ENCODE measurements around the gene ALDH16A1.
"Not testable (repeated sequence)": the region's sequence is repeated elsewhere in the genome, so short reads cannot be mapped to it uniquely, and the experiment has no call there.

ALDH16A1 gene

GRCh38 chr19:49468746-49469447 is 15.9 kb downstream of the ALDH16A1 start:
- no peak for DNase-seq

DNA sequence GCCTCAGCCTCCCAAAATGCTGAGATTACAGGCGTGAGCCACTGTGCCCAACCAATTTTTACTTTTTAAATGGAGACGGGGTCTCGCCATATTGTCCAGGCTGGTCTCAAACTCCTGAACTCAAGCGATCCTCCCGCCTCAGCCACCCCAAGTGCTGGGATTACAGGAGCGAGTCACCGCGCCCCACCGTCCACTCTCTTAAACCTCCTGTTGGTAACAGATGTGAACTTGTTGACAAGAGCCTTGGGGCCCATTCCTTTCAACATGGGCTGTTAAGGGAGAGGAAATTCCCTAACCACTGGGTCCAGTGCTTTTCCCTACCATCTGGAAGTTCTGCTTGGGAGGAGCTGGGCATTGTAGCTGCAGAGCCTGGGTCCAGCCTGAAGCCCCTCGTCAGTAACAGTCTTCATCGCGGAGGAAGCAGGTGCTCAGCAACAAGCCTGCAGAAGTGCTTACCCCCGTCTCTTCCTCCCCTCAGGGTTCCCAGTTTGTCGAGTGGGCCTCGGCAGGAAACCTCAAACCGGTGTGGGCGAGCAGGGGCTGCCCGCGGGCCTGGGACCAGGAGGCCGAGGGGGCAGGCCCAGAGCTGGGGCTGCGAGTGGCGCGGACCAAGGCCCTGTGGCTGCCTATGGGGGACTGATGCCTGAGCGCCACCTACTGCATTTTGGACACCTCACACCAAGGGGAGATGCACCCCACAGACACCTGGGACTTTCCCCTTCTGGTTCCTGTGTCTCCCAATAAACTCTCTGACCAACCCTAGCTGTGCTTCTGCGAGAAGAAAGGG is 17.0 kb downstream of the ALDH16A1 start:
- no peak for DNase-seq

DNA sequence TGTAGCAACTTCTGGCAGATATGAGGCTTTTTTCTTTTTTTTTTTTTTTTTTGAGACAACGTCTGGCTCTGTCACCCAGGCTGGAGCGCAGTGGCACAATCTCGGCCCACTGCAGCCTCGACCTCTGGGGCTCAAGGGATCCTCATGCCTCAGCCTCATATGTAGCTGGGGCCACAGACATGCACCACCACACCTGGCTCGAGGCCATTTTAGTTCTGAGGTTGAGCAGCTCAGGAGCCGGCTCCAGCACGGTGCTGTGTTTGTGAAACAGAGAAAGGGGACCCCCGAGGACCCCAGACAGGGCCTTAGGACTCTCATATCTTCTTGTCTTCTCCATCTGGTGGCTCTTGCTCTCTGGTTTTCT is 17.6 kb downstream of the ALDH16A1 start:
- DNase-seq: no peak

DNA sequence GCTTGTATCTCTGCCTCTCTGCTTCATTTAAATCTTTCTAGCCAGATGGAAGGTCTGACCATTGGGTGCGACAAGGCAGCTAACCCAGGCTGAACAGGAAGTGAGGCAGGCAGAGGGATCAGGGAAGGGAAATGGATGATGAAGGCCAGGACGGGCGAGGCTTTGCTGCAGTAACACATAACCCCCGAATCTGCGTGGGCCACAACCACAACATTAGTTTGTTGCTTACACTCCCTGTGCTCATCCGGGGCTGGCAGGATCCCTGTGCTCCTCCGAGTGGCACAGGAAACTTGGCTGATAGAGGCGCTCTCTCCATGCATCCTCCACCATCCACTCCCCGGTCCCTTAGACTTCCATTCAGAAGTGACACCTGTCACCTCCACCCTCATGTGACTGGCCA is 19.9 kb downstream of the ALDH16A1 start:
- DNase-seq: no peak

- DNase-seq: not testable (repeated sequence)
These were observed 20.5 kb downstream of the ALDH16A1 start for GRCh38 chr19:49473501-49473867.

- peak; percentile 48 for DNase-seq
These were observed 21.0 kb downstream of the ALDH16A1 start, which contains the start of gene FLT3LG for GRCh38 chr19:49473868-49474541. FLT3LG (plus strand) TSS chr19:49474215; CDS start chr19:49474640, 425 bp downstream.

DNA sequence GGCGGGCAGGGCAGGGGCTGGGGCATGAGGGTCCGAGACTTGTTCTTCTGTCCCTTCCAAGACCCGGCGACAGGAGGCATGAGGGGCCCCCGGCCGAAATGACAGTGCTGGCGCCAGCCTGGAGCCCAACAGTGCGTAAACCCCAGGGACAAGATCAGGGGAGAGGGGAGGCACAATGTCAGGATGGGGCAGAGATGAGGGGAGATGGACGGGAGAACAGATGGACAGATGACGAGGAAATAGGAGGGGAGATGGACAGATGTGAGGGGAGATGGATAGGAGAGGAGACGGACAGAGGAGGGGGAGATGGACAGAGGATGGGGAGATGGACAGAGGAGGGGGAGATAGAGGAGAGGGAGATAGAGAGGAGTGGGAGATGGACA is 21.5 kb downstream of the ALDH16A1 start:
- DNase-seq: no peak

GRCh38 chr19:49475191-49475917 is 22.3 kb downstream of the ALDH16A1 start:
- DNase-seq: no peak

GRCh38 chr19:49475995-49476880 is 23.2 kb downstream of the ALDH16A1 start:
- peak; percentile 69 for DNase-seq

DNA sequence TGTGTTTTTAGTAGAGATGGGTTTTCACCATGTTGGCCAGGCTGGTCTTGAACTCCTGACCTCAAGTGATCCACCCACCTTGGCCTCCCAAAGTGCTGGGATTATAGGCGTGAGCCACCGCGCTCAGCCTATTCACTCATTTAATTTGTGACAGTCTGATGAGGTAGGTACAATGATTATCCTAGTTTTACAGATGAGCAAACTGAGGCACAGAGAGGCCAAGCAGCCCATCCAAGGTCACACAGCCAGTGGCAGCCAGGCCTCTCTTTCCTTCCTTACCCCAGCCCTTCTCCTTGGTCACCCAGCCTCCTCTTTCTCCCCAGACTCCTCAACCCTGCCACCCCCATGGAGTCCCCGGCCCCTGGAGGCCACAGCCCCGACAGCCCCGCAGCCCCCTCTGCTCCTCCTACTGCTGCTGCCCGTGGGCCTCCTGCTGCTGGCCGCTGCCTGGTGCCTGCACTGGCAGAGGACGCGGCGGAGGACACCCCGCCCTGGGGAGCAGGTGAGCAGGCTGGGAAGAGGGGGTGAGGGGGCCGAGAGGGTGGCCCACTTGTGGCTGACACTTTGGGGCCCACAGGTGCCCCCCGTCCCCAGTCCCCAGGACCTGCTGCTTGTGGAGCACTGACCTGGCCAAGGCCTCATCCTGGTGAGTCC is 27.1 kb downstream of the ALDH16A1 start:
- no peak for DNase-seq

GRCh38 chr19:49481020-49481683 is 28.1 kb downstream of the ALDH16A1 start:
- DNase-seq: no peak

GRCh38 chr19:49486232-49486631 is 33.2 kb downstream of the ALDH16A1 start:
- no peak for DNase-seq

- DNase-seq: no peak
These were observed 33.8 kb downstream of the ALDH16A1 start for GRCh38 chr19:49486710-49487276.

GRCh38 chr19:49487277-49488045 is 34.4 kb downstream of the ALDH16A1 start, which contains the start of gene RPL13A:
RPL13A (plus strand) TSS chr19:49487608; CDS start chr19:49487630, 22 bp downstream.
- DNase-seq: peak; percentile 100

DNA sequence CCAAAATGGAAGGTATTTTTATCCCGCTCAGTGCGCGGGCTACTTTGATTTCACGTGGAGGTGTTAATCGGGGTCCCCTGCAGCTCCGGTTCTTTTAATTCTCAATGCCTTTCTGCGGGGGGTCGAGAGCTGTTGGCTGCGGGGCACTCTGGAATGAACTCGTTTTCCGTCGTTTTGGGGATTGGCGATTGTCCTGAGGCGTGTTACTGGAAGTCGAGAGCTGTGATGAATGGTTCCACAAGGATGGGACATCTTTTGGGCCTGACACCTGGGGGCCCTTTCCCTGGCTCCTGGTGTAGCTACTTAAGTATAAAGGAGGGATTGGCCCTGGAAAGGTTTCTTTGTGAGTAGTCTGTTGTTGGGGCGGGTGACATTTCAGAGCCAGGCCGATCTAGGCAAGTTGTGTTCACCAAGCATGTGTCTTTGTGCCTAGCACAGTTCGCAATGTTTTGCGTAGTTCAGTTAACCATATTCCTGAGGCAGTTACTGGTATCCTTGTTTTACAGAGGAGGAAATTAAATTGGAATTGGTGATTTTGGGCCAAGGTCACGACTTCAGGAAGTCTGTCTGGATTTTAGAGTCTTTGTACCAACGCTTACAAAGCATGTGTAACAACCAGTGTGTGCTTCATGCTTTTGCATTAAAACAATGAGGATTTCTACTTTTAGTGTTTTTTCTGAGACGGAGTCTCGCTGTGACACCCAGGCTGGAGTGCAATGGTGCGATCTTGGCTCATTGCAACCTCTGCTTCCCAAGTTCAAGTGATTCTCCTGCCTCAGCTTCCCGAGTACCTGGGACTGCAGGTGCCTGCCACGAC is 35.2 kb downstream of the ALDH16A1 start:
- DNase-seq: peak; percentile 53

DNA sequence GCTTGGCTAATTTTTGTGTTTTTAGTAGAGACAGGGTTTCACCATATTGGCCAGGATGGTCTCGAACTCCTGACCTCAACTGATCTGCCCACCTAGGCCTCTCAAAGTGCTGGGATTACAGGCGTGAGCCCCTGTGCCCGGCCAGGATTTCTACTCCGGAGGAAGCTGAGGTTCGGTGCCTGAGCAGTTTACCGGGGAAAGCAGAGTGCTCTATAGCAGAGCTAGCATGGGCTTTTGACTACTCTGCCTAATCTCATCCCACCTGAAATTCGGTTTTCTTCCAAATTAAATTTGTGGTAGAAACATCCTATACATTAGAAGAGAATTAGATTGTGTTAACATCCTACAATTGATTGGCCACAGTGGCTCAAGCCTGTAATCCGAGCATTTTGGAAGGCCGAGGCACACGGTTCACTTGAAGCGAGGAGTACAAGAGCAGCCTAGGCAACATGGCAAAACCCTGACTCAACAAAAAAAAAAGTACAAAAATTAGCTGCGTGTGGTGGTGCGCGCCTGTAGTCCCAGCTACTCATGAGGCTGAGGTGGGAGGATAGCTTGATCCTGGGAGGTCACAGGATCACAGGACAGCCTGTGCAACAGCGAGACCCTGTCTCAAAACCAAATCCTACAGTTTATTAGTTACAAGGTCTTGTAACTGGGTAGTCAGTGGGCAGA is 36.0 kb downstream of the ALDH16A1 start:
- no peak for DNase-seq

DNA sequence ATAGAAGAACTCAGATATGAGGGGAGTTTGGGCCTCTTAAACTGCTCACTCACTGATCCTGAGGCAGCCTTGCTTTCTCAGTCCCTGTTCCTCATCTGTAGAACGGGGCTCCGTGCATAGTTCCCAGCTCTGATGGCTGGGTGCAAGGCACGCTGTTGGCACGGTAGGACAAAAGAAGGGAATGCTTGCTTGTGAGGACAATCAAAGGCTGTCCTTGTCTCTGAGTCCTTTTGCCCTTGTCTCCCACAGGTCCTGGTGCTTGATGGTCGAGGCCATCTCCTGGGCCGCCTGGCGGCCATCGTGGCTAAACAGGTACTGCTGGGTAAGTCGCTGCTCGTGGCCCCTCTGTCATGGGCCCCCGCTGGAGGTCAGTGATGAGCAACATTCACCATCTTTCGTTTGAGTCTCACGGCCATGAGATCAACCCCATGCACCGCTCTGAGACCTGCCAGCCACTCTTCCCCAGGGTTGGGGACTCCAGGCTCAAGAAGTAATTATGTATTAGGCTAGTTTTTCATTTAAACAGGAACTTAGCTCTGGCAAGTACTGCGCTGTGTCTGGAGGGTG is 36.7 kb downstream of the ALDH16A1 start:
- DNase-seq: no peak
